GM10847 (cell line): ENCODE results near the gene AKAP13.

ENCODE experiments used
- POLR2A ChIP-seq: IDR thresholded peaks from 2 replicates; pipeline ENCODE4 v1.6.1; 2011; ENCODE audit not compliant: insufficient read length; ENCODE audit errors: extremely low read depth

Gene AKAP13

GRCh38 chr15:85547386-85547785 is 167.0 kb downstream of the AKAP13 start:
- no peak for TF ChIP-seq POLR2A

GRCh38 chr15:85550283-85550682 is 169.9 kb downstream of the AKAP13 start:
- TF ChIP-seq POLR2A = no peak

GRCh38 chr15:85551221-85551832 is 170.9 kb downstream of the AKAP13 start:
- no peak for TF ChIP-seq POLR2A

- no peak for TF ChIP-seq POLR2A
Measured at GRCh38 chr15:85554852-85555521, 174.6 kb downstream of the AKAP13 start.

GRCh38 chr15:85555875-85556617 is 175.6 kb downstream of the AKAP13 start:
- TF ChIP-seq POLR2A = no peak

- TF ChIP-seq POLR2A = no peak
Measured at GRCh38 chr15:85556618-85556895, 176.2 kb downstream of the AKAP13 start.

- no peak for TF ChIP-seq POLR2A
Measured at GRCh38 chr15:85557385-85557784, 177.0 kb downstream of the AKAP13 start.

- no peak for TF ChIP-seq POLR2A
Measured at GRCh38 chr15:85558848-85559247, 178.4 kb downstream of the AKAP13 start.

GRCh38 chr15:85559530-85559929 is 179.1 kb downstream of the AKAP13 start:
- TF ChIP-seq POLR2A = no peak

- no peak for TF ChIP-seq POLR2A
Measured at GRCh38 chr15:85562824-85563223, 182.4 kb downstream of the AKAP13 start.

GRCh38 chr15:85563328-85563727 is 182.9 kb downstream of the AKAP13 start:
- no peak for TF ChIP-seq POLR2A

- no peak for TF ChIP-seq POLR2A
Measured at GRCh38 chr15:85563731-85564130, 183.3 kb downstream of the AKAP13 start.

- no peak for TF ChIP-seq POLR2A
Measured at GRCh38 chr15:85564686-85565085, 184.3 kb downstream of the AKAP13 start.

GRCh38 chr15:85568261-85568808 is 187.9 kb downstream of the AKAP13 start:
- no peak for TF ChIP-seq POLR2A

- no peak for TF ChIP-seq POLR2A
Measured at GRCh38 chr15:85570336-85570735, 189.9 kb downstream of the AKAP13 start.

- no peak for TF ChIP-seq POLR2A
Measured at GRCh38 chr15:85571780-85572179, 191.4 kb downstream of the AKAP13 start.
